ENCODE data around the gene RHOT2. TPM values are rescaled to one million over a fixed set of nuclear protein-coding genes. Genes with fewer than 3 reads are reported as not detected.

RHOT2 gene
- total RNA-seq, 1 experiment from 2014 or later = 98.5 TPM

DNA sequence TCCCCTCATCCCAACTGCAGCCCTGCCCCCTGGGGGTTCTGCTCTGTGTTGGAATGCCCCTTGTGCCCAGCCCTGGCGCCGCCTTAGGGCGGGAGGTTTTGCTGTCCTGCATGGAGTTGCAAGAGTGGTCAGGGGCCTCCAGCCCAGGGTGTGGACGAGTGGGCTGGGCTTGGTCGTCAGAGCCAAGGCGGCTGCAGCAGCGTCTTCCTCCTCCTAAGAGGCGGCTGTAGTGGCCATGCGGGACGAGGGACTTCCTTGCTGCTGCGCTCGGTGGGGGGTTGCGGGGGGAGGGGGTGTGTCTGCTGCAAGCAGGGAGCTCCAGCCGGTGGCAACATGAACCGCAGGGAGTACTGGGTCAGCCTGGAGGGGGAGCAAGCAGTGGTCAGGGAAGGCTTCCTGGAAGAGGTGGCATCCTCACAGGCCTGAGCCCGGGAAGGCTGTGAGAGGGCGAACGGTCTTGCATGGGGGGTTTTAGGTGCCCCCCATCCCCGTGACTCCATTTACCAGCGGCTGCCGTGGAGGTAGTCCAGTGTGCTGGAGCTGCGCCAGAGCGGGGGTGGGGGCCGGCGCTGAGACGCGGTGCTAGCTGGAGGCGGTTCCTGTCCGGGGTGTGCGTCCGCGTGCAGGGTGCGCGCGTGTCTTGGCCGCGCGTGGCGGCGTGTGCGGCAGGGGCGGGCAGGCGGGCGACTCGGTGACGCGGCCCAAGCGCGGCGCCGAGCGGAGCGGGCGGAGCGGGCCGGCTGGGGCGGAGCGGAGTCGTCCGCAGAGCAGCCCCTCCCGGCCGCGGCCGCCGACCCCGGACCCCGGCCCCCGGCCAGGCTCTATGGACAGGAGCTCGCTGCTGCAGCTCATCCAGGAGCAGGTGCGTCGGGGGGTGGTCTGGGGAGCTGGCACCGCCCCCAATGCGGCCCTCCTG lies 7.3 kb downstream of the RHOT2 start, which contains the start of gene RHBDL1:
TSS of gene RHBDL1 (plus strand) at position 704 of the 916 bp plus-strand sequence. CDS start at position 824, 120 bp downstream.
- no peak within 1 kb of the TSS for H3K27ac ChIP-seq (ENCODE audit: low read depth, low read length)
- H4K20me1 ChIP-seq (ENCODE audit: insufficient read depth) = no peaks in the 10 kb centered on the region
- ChIA-PET POLR2A (no interaction called here), RAD21 (ENCODE audit: low non-redundant PET in 1 of 2, low total read pairs in 2 of 2, uncharacterized antibody in 2 of 2, unreplicated experiment in 2 of 2) (interaction anchor here in 1 of 2 experiments (0.6 kb wide), 1 partner anchor 536 kb away, joined by 3 read pairs; no protein-coding TSS in a partner anchor), CTCF (no interaction called here)
- peaks cover 3% of the 10 kb centered on the region; the same call in 1 of the 2 replicates for H3K79me2 ChIP-seq (ENCODE audit: insufficient read depth, low read length)
- no peak within 1 kb of the TSS for H2AFZ ChIP-seq (ENCODE audit: low read depth, low read length, poor library complexity, severe bottlenecking)
- ATAC-seq (no peak), DNase-seq (ENCODE audit: low read depth, low spot score) (no peak)
- BruUV-seq (replicated peaks) = no TSS peak
- peaks cover 0 to 7% of the 10 kb centered on the region in 2 experiments; a peak in 1 of 4 replicates for H3K4me1 ChIP-seq (ENCODE audit: control insufficient read depth in 1 of 2, insufficient read depth in 2 of 2, low read length in 2 of 2)
- intact Hi-C loops (cut with micrococcal nuclease) = no loop called here
- no peak within 1 kb of the TSS for H3K4me3 ChIP-seq (replicated peaks in 1 of 2; ENCODE audit: low read depth in 1 of 2, low read length in 2 of 2)
- no peaks in the 10 kb centered on the region for H3K9me3 ChIP-seq (ENCODE audit: control insufficient read depth in 1 of 2, insufficient read depth in 1 of 2, low read depth in 1 of 2, low read length in 2 of 2)
- no peak within 1 kb of the TSS for H3K4me2 ChIP-seq (ENCODE audit: low read length)
- H3K9ac ChIP-seq (ENCODE audit: low read length) = no peak within 1 kb of the TSS
- no peaks in the 10 kb centered on the region for H3K27me3 ChIP-seq (ENCODE audit: insufficient read depth, low read length)
- no peaks in the 10 kb centered on the region for H3K9me2 ChIP-seq (ENCODE audit: insufficient read depth)
- H3K36me3 ChIP-seq (ENCODE audit: control insufficient read depth in 1 of 2, insufficient read depth in 2 of 2, low read length in 2 of 2) = peaks cover 0 to 4% of the 10 kb centered on the region in 2 experiments; a peak in 1 of 4 replicates
- TF ChIP-seq ELF1 (IDR thresholded peaks at IDR 0.05; ENCODE audit: borderline replicate concordance, low read depth) (no peak), CTCF (IDR thresholded peaks at IDR 0.05 in 2 of 3, conservative IDR thresholded peaks at IDR 0.05 in 1 of 3; ENCODE audit: borderline replicate concordance in 1 of 3, insufficient read depth in 1 of 3, low read depth in 2 of 3, low read length in 2 of 3) (no peak), TCF7L2 (IDR thresholded peaks at IDR 0.05; ENCODE audit: borderline replicate concordance, extremely low read depth, insufficient read depth, insufficient read length) (no peak), JUND (IDR thresholded peaks at IDR 0.05) (no peak), SP1 (IDR thresholded peaks at IDR 0.05; ENCODE audit: low read depth) (no peak), SRF (IDR thresholded peaks at IDR 0.05; ENCODE audit: low read depth) (no peak), YY1 (IDR thresholded peaks at IDR 0.05; ENCODE audit: extremely low read depth, insufficient replicate concordance, low read depth, low read length) (no peak), EZH2 (IDR thresholded peaks at IDR 0.05) (no peak), SIN3A (IDR thresholded peaks at IDR 0.05; ENCODE audit: low read depth) (no peak), POLR2A (IDR thresholded peaks at IDR 0.05; ENCODE audit: borderline replicate concordance, extremely low read depth, insufficient read depth, insufficient read length) (no peak), CEBPB (IDR thresholded peaks at IDR 0.05; ENCODE audit: low read depth) (no peak), ATF3 (IDR thresholded peaks at IDR 0.05) (no peak), ZNF274 (IDR thresholded peaks at IDR 0.05; ENCODE audit: low read depth, low read length) (no peak), ZFX (IDR thresholded peaks at IDR 0.05) (no peak), RAD21 (IDR thresholded peaks at IDR 0.05; ENCODE audit: low read depth) (no peak)
- TF ChIP-seq, protein P1, sequence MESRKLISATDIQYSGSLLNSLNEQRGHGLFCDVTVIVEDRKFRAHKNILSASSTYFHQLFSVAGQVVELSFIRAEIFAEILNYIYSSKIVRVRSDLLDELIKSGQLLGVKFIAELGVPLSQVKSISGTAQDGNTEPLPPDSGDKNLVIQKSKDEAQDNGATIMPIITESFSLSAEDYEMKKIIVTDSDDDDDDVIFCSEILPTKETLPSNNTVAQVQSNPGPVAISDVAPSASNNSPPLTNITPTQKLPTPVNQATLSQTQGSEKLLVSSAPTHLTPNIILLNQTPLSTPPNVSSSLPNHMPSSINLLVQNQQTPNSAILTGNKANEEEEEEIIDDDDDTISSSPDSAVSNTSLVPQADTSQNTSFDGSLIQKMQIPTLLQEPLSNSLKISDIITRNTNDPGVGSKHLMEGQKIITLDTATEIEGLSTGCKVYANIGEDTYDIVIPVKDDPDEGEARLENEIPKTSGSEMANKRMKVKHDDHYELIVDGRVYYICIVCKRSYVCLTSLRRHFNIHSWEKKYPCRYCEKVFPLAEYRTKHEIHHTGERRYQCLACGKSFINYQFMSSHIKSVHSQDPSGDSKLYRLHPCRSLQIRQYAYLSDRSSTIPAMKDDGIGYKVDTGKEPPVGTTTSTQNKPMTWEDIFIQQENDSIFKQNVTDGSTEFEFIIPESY (IDR thresholded peaks at IDR 0.05; ENCODE audit: extremely low read depth, insufficient replicate concordance, low read length) = no peak
- TF ChIP-seq, protein P2, sequence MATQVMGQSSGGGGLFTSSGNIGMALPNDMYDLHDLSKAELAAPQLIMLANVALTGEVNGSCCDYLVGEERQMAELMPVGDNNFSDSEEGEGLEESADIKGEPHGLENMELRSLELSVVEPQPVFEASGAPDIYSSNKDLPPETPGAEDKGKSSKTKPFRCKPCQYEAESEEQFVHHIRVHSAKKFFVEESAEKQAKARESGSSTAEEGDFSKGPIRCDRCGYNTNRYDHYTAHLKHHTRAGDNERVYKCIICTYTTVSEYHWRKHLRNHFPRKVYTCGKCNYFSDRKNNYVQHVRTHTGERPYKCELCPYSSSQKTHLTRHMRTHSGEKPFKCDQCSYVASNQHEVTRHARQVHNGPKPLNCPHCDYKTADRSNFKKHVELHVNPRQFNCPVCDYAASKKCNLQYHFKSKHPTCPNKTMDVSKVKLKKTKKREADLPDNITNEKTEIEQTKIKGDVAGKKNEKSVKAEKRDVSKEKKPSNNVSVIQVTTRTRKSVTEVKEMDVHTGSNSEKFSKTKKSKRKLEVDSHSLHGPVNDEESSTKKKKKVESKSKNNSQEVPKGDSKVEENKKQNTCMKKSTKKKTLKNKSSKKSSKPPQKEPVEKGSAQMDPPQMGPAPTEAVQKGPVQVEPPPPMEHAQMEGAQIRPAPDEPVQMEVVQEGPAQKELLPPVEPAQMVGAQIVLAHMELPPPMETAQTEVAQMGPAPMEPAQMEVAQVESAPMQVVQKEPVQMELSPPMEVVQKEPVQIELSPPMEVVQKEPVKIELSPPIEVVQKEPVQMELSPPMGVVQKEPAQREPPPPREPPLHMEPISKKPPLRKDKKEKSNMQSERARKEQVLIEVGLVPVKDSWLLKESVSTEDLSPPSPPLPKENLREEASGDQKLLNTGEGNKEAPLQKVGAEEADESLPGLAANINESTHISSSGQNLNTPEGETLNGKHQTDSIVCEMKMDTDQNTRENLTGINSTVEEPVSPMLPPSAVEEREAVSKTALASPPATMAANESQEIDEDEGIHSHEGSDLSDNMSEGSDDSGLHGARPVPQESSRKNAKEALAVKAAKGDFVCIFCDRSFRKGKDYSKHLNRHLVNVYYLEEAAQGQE (IDR thresholded peaks at IDR 0.05; ENCODE audit: low read depth) = no peak
- TF ChIP-seq, protein P3, sequence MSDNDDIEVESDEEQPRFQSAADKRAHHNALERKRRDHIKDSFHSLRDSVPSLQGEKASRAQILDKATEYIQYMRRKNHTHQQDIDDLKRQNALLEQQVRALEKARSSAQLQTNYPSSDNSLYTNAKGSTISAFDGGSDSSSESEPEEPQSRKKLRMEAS (IDR thresholded peaks at IDR 0.05) = no peak

All from HCT116 (cell line).